ENCODE measurements around the gene MXRA8.
A peak's percentile ranks its signal among the peaks of the same experiment; 100 is the strongest.
"Not testable (repeated sequence)": the region's sequence is repeated elsewhere in the genome, so short reads cannot be mapped to it uniquely, and the experiment has no call there.

Gene MXRA8

GRCh38 chr1:1391225-1391624 lies 32.9 kb upstream of the MXRA8 start:
- DNase-seq: no peak

GRCh38 chr1:1390675-1391074 lies 32.3 kb upstream of the MXRA8 start:
- DNase-seq: no peak

- DNase-seq: no peak
These were observed 29.7 kb upstream of the MXRA8 start for GRCh38 chr1:1388078-1388472.

GRCh38 chr1:1387098-1388077 lies 29.0 kb upstream of the MXRA8 start:
- no peak for DNase-seq

GRCh38 chr1:1385931-1386330 lies 27.6 kb upstream of the MXRA8 start:
- no peak for DNase-seq

GRCh38 chr1:1385339-1385738 lies 27.0 kb upstream of the MXRA8 start:
- DNase-seq: not testable (repeated sequence)

- no peak for DNase-seq
These were observed 22.9 kb upstream of the MXRA8 start for GRCh38 chr1:1381294-1381693.

- no peak for DNase-seq
These were observed 22.5 kb upstream of the MXRA8 start for GRCh38 chr1:1380860-1381259.

GRCh38 chr1:1377540-1378205 lies 19.3 kb upstream of the MXRA8 start:
- no peak for DNase-seq

- no peak for DNase-seq
These were observed 18.3 kb upstream of the MXRA8 start for GRCh38 chr1:1376551-1377226.

- DNase-seq: peak; percentile 100
These were observed 16.7 kb upstream of the MXRA8 start, which contains the start of gene AURKAIP1 for GRCh38 chr1:1374929-1375662. TSS of gene AURKAIP1 (minus strand) at chr1:1375207. CDS start at chr1:1374756, 451 bp downstream.

GRCh38 chr1:1374589-1374928 lies 16.2 kb upstream of the MXRA8 start:
- no peak for DNase-seq

- DNase-seq: no peak
These were observed 15.6 kb upstream of the MXRA8 start for GRCh38 chr1:1373815-1374588.

GRCh38 chr1:1373051-1373814 lies 14.9 kb upstream of the MXRA8 start:
- DNase-seq: no peak

GRCh38 chr1:1371746-1372711 lies 13.7 kb upstream of the MXRA8 start:
- DNase-seq: peak; percentile 54

- no peak for DNase-seq
These were observed 13.0 kb upstream of the MXRA8 start for GRCh38 chr1:1371364-1371745.

- DNase-seq: no peak
These were observed 12.5 kb upstream of the MXRA8 start for GRCh38 chr1:1370771-1371300.

- DNase-seq: not testable (repeated sequence)
These were observed 11.7 kb upstream of the MXRA8 start for GRCh38 chr1:1370094-1370493.

- DNase-seq: no peak
These were observed 9.0 kb upstream of the MXRA8 start for GRCh38 chr1:1367315-1367714.

- DNase-seq: no peak
These were observed 8.3 kb upstream of the MXRA8 start for GRCh38 chr1:1366699-1367066.
